GM12891 (cell line): Measurements from ENCODE around the gene MICAL3.

ENCODE experiments used
- PAX5 ChIP-seq: IDR thresholded peaks from 2 replicates; pipeline ENCODE4 v1.6.1; 2011; ENCODE audit warnings: low read length, moderate library complexity, mild to moderate bottlenecking; ENCODE audit not compliant: insufficient read depth, severe bottlenecking
- POLR2A ChIP-seq: IDR thresholded peaks from 2 replicates; pipeline ENCODE4 v1.6.1; 2011; ENCODE audit warnings: low read depth, low read length, control low read depth
- POLR2AphosphoS5 ChIP-seq: IDR thresholded peaks from 2 replicates; pipeline ENCODE4 v1.6.1; 2011; ENCODE audit warnings: low read depth, low read length, control low read depth
- SPI1 ChIP-seq: IDR thresholded peaks from 2 replicates; pipeline ENCODE4 v1.6.1; 2011; ENCODE audit warnings: low read depth, low read length, control low read depth
- TAF1 ChIP-seq: IDR thresholded peaks from 2 replicates; pipeline ENCODE4 v1.6.1; 2011; ENCODE audit warnings: low read depth, low read length, control low read depth

DNA sequence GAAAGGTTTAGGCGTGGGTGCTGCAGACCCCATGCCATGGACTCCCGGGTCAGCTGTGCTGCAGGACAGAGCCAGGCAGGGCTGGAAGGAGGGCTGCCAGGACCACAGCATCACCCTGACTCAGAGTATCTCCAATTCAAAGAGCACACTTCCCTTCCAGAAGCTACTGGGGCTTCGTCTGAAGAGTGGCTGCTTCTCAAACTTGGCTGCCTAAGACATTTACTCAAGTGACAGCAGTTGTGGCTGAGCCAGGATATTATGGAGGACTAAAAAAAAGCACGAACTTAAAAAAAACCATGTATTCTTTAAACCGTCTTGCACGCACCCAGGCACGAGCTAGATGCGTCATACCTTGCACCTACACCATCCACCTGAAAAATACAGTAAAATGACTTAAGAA, 237.1 kb downstream of the MICAL3 start:
- TF ChIP-seq POLR2A (no peak), POLR2AphosphoS5 (no peak), TAF1 (no peak), SPI1 (no peak), PAX5 (no peak)
